ENCODE data around the gene AKAP7. TPM values are rescaled to one million over a fixed set of nuclear protein-coding genes. Genes with fewer than 3 reads are reported as not detected.

Gene AKAP7
- polyA plus RNA-seq, 3 donors = 2.4 to 4.9 (median 3.4) TPM

- H3K36me3 Mint-ChIP-seq = peaks cover 11 to 13% of the 10 kb centered on the region in 2 donors
- Histone ChIP-seq H4K20me1 (ENCODE audit: insufficient read depth, low read length) (no peaks in the 10 kb centered on the region), H3K36me3 (replicated peaks in 1 of 2; ENCODE audit: control insufficient read depth in 1 of 2, insufficient read depth in 2 of 2, low read length in 2 of 2) (no peaks in the 10 kb centered on the region), H3K27ac (ENCODE audit: low read depth in 1 of 2, low read length in 2 of 2) (no peak overlapping the region), H3K79me2 (ENCODE audit: insufficient read depth, low read length) (no peaks in the 10 kb centered on the region), H3K9ac (ENCODE audit: insufficient read depth, low read length, poor library complexity, severe bottlenecking) (no peak overlapping the region), H3K27me3 (ENCODE audit: control insufficient read depth in 2 of 2, insufficient read depth in 2 of 2, low read length in 2 of 2) (no peaks in the 10 kb centered on the region), H3K4me2 (replicated peaks; ENCODE audit: extremely low read depth, low read length, poor library complexity, severe bottlenecking) (no peak overlapping the region), H3K4me1 (ENCODE audit: control insufficient read depth in 1 of 2, insufficient read depth in 2 of 2, low read length in 2 of 2) (no peaks in the 10 kb centered on the region), H2AFZ (ENCODE audit: insufficient read depth, low read depth, low read length, poor library complexity, severe bottlenecking) (no peak overlapping the region), H3K9me3 (replicated peaks in 1 of 2; ENCODE audit: control insufficient read depth in 1 of 2, insufficient read depth in 1 of 2, low read length in 2 of 2) (no peaks in the 10 kb centered on the region), H3K4me3 (replicated peaks in 1 of 3; ENCODE audit: low read depth in 2 of 3, low read length in 3 of 3) (no peak overlapping the region)
- WGBS (ENCODE audit: insufficient coverage) = no CpG with 5 or more reads among the region's 2 CpGs
- intact Hi-C loops (cut with micrococcal nuclease) = loop anchor here in 1 of 2 donors (10.0 kb wide), 1 partner anchor 328 kb away; no protein-coding TSS in a partner anchor
- no peaks in the 10 kb centered on the region for H3K4me1 Mint-ChIP-seq
- no peak overlapping the region for H3K4me3 Mint-ChIP-seq
- H3K27me3 Mint-ChIP-seq (ENCODE audit: low read depth in 3 of 3) = no peaks in the 10 kb centered on the region
- H3K27ac Mint-ChIP-seq = no peak overlapping the region
- no peak for TF ChIP-seq CTCF (IDR thresholded peaks at IDR 0.05)
- H3K9me3 Mint-ChIP-seq = peaks cover 0 to 11% (median 0%) of the 10 kb centered on the region in 7 donors
- no peak for DNase-seq
Observed at GRCh38 chr6:131206463-131207251, 71.4 kb downstream of the AKAP7 start.

DNA sequence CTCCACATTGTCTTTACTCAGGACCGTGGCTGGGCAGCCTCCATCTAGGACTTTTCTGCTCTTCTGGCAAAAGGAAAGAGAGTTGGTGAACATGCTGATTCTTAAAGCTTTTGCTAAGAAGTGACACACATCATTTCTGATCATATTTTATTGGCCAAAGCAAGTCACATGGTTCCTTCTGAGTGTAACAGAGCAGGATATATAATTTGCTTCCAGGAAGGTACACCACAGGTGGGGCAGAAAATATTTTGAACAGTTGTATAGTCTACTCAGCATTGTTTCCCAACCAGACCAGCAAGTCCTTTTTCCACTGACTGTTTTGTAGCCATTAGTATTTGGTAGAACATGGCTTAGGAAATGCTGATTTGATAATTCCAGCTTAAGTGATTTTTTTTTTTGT lies 73.5 kb downstream of the AKAP7 start:
- no peaks in the 10 kb centered on the region for H3K4me1 ChIP-seq (ENCODE audit: control insufficient read depth in 1 of 2, insufficient read depth in 2 of 2, low read length in 2 of 2)
- no peaks in the 10 kb centered on the region for H3K79me2 ChIP-seq (ENCODE audit: insufficient read depth, low read length)
- H3K4me2 ChIP-seq (replicated peaks; ENCODE audit: extremely low read depth, low read length, poor library complexity, severe bottlenecking) = no peak overlapping the region
- no peak for TF ChIP-seq CTCF (IDR thresholded peaks at IDR 0.05)
- H3K9me3 ChIP-seq (replicated peaks in 1 of 2; ENCODE audit: control insufficient read depth in 1 of 2, insufficient read depth in 1 of 2, low read length in 2 of 2) = no peaks in the 10 kb centered on the region
- H2AFZ ChIP-seq (ENCODE audit: insufficient read depth, low read depth, low read length, poor library complexity, severe bottlenecking) = no peak overlapping the region
- no peaks in the 10 kb centered on the region for H3K27me3 ChIP-seq (ENCODE audit: control insufficient read depth in 2 of 2, insufficient read depth in 2 of 2, low read length in 2 of 2)
- intact Hi-C loops (cut with micrococcal nuclease) = loop anchor here in 1 of 2 donors (10.0 kb wide), 1 partner anchor 326 kb away; no protein-coding TSS in a partner anchor
- Mint-ChIP-seq H3K9me3 (peaks cover 0 to 11% (median 0%) of the 10 kb centered on the region in 7 donors), H3K27me3 (ENCODE audit: low read depth in 3 of 3) (no peaks in the 10 kb centered on the region), H3K36me3 (peaks cover 6 to 9% of the 10 kb centered on the region in 2 donors), H3K27ac (peak overlapping the region in 2 of 7 donors; percentile 23 to 36), H3K4me3 (no peak overlapping the region), H3K4me1 (no peaks in the 10 kb centered on the region)
- H3K27ac ChIP-seq (ENCODE audit: low read depth in 1 of 2, low read length in 2 of 2) = no peak overlapping the region
- H4K20me1 ChIP-seq (ENCODE audit: insufficient read depth, low read length) = no peaks in the 10 kb centered on the region
- H3K36me3 ChIP-seq (replicated peaks in 1 of 2; ENCODE audit: control insufficient read depth in 1 of 2, insufficient read depth in 2 of 2, low read length in 2 of 2) = no peaks in the 10 kb centered on the region
- no peak for DNase-seq
- no peak overlapping the region for H3K4me3 ChIP-seq (replicated peaks in 1 of 3; ENCODE audit: low read depth in 2 of 3, low read length in 3 of 3)
- H3K9ac ChIP-seq (ENCODE audit: insufficient read depth, low read length, poor library complexity, severe bottlenecking) = no peak overlapping the region
- 100% methylated on average over 1 of the region's 1 CpG for WGBS (ENCODE audit: insufficient coverage)

All from CD14-positive monocyte (primary cell).